B cell (primary cell): ENCODE measurements around the gene TSC1.
"Not testable (repeated sequence)": the region's sequence is repeated elsewhere in the genome, so short reads cannot be mapped to it uniquely, and the experiment has no call there.

Experiments
- CTCF ChIP-seq: fragments of 200-600 bp; IDR thresholded peaks from one replicate; pipeline ENCODE4 v1.8.0; 2022; ENCODE audit warnings: antibody characterized with exemption, mild to moderate bottlenecking
- EZH2 ChIP-seq: IDR thresholded peaks from 2 replicates; pipeline ENCODE4 v1.6.1; 2012; ENCODE audit warnings: borderline replicate concordance, low read depth, mild to moderate bottlenecking, moderate library complexity, low read length; ENCODE audit not compliant: insufficient read depth, poor library complexity, severe bottlenecking

GRCh38 chr9:132989998-132990557 lies 45.7 kb upstream of the TSC1 start:
- not testable (repeated sequence) for TF ChIP-seq CTCF, EZH2
